MM.1S (cell line): Measurements from ENCODE around the gene RALGPS2.
A peak's percentile ranks its signal among the peaks of the same experiment; 100 is the strongest.

Experiments used
- DNase-seq: peaks from one replicate; pipeline ENCODE4 v3.0.0-alpha.2; 2015
- H2AFZ ChIP-seq: fragments of 300-600 bp; sonication (generic); 2 replicates; pipeline ENCODE4 v1.6.0; 2016; ENCODE audit warnings: antibody characterized with exemption, low read length
- H3F3A ChIP-seq: fragments of 300-600 bp; sonication (generic); 2 replicates; pipeline ENCODE4 v1.6.1; 2016; ENCODE audit warnings: mild to moderate bottlenecking, antibody characterized with exemption, low read length, moderate library complexity, mixed read lengths; ENCODE audit not compliant: insufficient read depth
- H3K27ac ChIP-seq: fragments of 300-600 bp; sonication (generic); 2 replicates; pipeline ENCODE4 v1.5.1; 2016; ENCODE audit warnings: mild to moderate bottlenecking, low read length
- H3K27me3 ChIP-seq: fragments of 300-600 bp; sonication (generic); replicated peaks from 2 replicates; pipeline ENCODE4 v1.6.0; 2016; ENCODE audit warnings: low read length; ENCODE audit not compliant: insufficient read depth
- H3K36me3 ChIP-seq: fragments of 300-600 bp; sonication (generic); replicated peaks from 2 replicates; pipeline ENCODE4 v1.6.1; 2016; ENCODE audit warnings: mild to moderate bottlenecking, low read length, mixed read lengths; ENCODE audit not compliant: insufficient read depth
- H3K4me1 ChIP-seq: fragments of 300-600 bp; sonication (generic); 2 replicates; pipeline ENCODE4 v1.6.1; 2016; ENCODE audit warnings: low read length, mixed read lengths
- H3K4me2 ChIP-seq: fragments of 300-600 bp; sonication (generic); 2 replicates; pipeline ENCODE4 v1.6.0; 2016; ENCODE audit warnings: low read depth, low read length
- H3K4me3 ChIP-seq: fragments of 300-600 bp; sonication (generic); 2 replicates; pipeline ENCODE4 v1.5.1; 2016; ENCODE audit warnings: low read length, mixed read lengths
- H3K79me2 ChIP-seq: fragments of 300-600 bp; sonication (generic); 2 replicates; pipeline ENCODE4 v1.6.1; 2016; ENCODE audit warnings: mixed run types, low read length, mixed read lengths
- H3K9ac ChIP-seq: fragments of 300-600 bp; sonication (generic); 2 replicates; pipeline ENCODE4 v1.6.1; 2016; ENCODE audit warnings: low read length, mixed read lengths
- H3K9me2 ChIP-seq: fragments of 300-600 bp; sonication (generic); replicated peaks from 2 replicates; pipeline ENCODE4 v1.6.1; 2016; ENCODE audit warnings: mild to moderate bottlenecking, low read length, mixed read lengths; ENCODE audit not compliant: insufficient read depth
- H3K9me3 ChIP-seq: fragments of 300-600 bp; sonication (generic); replicated peaks from 2 replicates; pipeline ENCODE4 v1.6.1; 2016; ENCODE audit warnings: mild to moderate bottlenecking, low read length, mixed read lengths; ENCODE audit not compliant: insufficient read depth
- H4K20me1 ChIP-seq: fragments of 300-600 bp; sonication (generic); 2 replicates; pipeline ENCODE4 v1.6.1; 2016; ENCODE audit warnings: mild to moderate bottlenecking, low read length, moderate library complexity, mixed read lengths; ENCODE audit not compliant: insufficient read depth
- EZH2 ChIP-seq: fragments of 300-600 bp; sonication (generic); optimal IDR thresholded peaks from 2 replicates; pipeline ENCODE3; 2017; ENCODE audit warnings: low read depth, mild to moderate bottlenecking, antibody characterized with exemption, low read length, mixed read lengths
- EZH2phosphoT487 ChIP-seq: fragments of 300-600 bp; sonication (generic); IDR thresholded peaks from 2 replicates; pipeline ENCODE4 v1.6.1; 2018; ENCODE audit warnings: antibody characterized with exemption, low read length
- TF ChIP-seq, protein P1 (sequence below): fragments of 300-600 bp; sonication (generic); IDR thresholded peaks from 2 replicates; pipeline ENCODE4 v1.5.1; 2016; ENCODE audit warnings: antibody characterized with exemption, low read length, mixed read lengths

Gene RALGPS2

DNA sequence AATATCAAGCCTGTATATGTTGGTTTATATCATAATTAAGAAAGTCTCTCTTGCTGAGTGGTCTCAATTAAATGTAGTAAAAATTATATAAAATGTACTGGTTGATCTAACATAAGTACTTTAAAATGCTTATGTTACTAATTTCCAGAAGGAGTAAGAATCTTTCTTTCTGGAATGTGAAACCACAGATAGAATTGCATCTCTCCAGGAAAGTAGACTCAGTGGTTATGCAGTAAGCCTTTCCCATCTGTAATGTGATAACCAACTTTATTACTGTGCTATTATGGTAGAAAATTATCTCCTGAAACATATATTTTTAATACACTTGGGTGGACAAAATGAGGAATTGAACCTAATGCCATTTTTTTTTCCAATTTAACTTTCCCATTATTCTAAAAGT is 8.9 kb upstream of the RALGPS2 start:
- TF ChIP-seq EZH2 (no peak), EZH2phosphoT487 (no peak)
- TF ChIP-seq, protein P1, sequence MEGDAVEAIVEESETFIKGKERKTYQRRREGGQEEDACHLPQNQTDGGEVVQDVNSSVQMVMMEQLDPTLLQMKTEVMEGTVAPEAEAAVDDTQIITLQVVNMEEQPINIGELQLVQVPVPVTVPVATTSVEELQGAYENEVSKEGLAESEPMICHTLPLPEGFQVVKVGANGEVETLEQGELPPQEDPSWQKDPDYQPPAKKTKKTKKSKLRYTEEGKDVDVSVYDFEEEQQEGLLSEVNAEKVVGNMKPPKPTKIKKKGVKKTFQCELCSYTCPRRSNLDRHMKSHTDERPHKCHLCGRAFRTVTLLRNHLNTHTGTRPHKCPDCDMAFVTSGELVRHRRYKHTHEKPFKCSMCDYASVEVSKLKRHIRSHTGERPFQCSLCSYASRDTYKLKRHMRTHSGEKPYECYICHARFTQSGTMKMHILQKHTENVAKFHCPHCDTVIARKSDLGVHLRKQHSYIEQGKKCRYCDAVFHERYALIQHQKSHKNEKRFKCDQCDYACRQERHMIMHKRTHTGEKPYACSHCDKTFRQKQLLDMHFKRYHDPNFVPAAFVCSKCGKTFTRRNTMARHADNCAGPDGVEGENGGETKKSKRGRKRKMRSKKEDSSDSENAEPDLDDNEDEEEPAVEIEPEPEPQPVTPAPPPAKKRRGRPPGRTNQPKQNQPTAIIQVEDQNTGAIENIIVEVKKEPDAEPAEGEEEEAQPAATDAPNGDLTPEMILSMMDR: no peak
- no peaks in the 10 kb centered on the region for H3K79me2 ChIP-seq
- no peaks in the 10 kb centered on the region for H3K27me3 ChIP-seq
- no peak overlapping the region for H3K9ac ChIP-seq
- H4K20me1 ChIP-seq: no peaks in the 10 kb centered on the region
- H3K4me3 ChIP-seq: no peak overlapping the region
- no peak overlapping the region for H3K4me2 ChIP-seq
- H3K9me2 ChIP-seq: no peaks in the 10 kb centered on the region
- H3K27ac ChIP-seq: no peak overlapping the region
- DNase-seq: no peak
- no peaks in the 10 kb centered on the region for H3F3A ChIP-seq
- no peaks in the 10 kb centered on the region for H3K9me3 ChIP-seq
- H3K36me3 ChIP-seq: no peaks in the 10 kb centered on the region
- H3K4me1 ChIP-seq: no peaks in the 10 kb centered on the region
- H2AFZ ChIP-seq: no peak overlapping the region

DNA sequence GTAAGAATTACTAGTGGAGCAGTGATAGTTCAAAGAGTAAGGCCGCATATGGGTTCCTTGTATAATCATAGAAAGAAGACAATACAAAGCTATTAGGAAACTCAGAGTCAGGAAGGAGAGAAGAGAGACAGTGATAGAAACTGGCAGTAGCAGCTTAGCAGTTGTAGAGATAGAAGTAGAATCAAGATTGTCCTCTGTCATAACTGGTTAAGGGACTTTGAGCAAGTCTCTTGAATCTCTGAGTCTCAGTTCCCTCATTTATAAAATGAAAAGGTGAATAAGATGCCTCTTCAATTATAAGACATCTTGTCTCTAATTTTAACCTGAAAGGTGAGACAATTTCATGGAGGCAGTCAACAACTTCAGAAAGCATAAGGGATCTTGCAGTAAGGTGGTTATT is 6.5 kb upstream of the RALGPS2 start:
- H3K9me2 ChIP-seq: no peaks in the 10 kb centered on the region
- H3K27ac ChIP-seq: no peak overlapping the region

DNA sequence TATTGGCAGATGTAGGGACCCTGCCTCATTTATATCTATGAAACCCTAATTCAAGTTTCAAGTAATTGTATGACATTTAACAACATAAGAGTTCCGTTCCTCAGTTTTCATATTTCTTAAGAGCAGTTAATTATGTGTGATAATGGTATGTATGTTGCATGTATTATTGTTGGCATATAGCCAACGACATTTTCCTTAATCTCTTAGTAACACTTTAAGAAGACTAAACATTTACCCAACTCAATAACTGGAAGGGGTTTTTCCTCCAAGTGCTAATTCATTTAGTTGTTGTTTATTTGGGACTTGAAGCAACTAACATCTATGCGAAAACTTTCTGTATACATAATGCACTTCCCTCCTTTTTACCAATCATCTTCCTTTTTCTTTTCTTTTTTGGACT is 1.5 kb upstream of the RALGPS2 start:
- Histone ChIP-seq H3K4me2 (no peak overlapping the region), H3K4me1 (peaks cover 10% of the 10 kb centered on the region; the same call in 1 of the 2 replicates), H3K36me3 (no peaks in the 10 kb centered on the region), H3K4me3 (no peak overlapping the region), H3K27ac (no peak overlapping the region), H3K9ac (no peak overlapping the region), H4K20me1 (no peaks in the 10 kb centered on the region), H3F3A (peaks cover 7% of the 10 kb centered on the region; the same call in 1 of the 2 replicates), H3K9me3 (no peaks in the 10 kb centered on the region), H3K27me3 (no peaks in the 10 kb centered on the region), H3K9me2 (no peaks in the 10 kb centered on the region), H2AFZ (no peak overlapping the region), H3K79me2 (peaks cover 19% of the 10 kb centered on the region)
- TF ChIP-seq EZH2phosphoT487 (no peak), EZH2 (no peak)
- TF ChIP-seq, protein P1: no peak
- DNase-seq: no peak

More for the DNA sequence above, 6.5 kb upstream of the RALGPS2 start:
- Histone ChIP-seq H2AFZ (no peak overlapping the region), H3K27me3 (no peaks in the 10 kb centered on the region), H3K9ac (no peak overlapping the region), H3F3A (no peaks in the 10 kb centered on the region), H4K20me1 (no peaks in the 10 kb centered on the region), H3K4me2 (no peak overlapping the region), H3K4me3 (no peak overlapping the region), H3K4me1 (no peaks in the 10 kb centered on the region), H3K9me3 (no peaks in the 10 kb centered on the region), H3K79me2 (no peaks in the 10 kb centered on the region), H3K36me3 (no peaks in the 10 kb centered on the region)
- no peak for DNase-seq
- TF ChIP-seq, protein P1: no peak
- TF ChIP-seq EZH2 (no peak), EZH2phosphoT487 (no peak)

DNA sequence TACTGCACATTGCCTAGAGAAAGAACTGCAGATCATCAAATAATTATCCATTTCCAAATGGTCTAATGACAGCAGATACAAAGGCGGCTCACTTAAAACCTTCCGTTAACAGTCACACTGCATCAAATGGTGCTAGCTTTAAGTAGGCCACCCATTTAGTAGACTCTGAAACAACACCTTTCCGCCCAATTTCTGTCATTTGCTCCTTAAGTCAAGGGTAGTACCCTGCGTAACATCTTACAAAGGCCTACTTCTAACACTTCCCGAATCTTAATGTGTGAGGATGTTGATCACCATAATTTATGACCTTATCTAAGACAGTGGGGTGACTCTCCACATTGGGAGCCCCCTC is 692 bp upstream of the RALGPS2 start:
- H3K79me2 ChIP-seq: peaks cover 19% of the 10 kb centered on the region
- TF ChIP-seq EZH2: no peak
- H3K36me3 ChIP-seq: no peaks in the 10 kb centered on the region
- H3K9me3 ChIP-seq: no peaks in the 10 kb centered on the region
- peak overlapping the region; percentile 85 for H3K4me3 ChIP-seq
- H3F3A ChIP-seq: peaks cover 7% of the 10 kb centered on the region; the same call in 1 of the 2 replicates
- H3K9ac ChIP-seq: peak overlapping the region; percentile 75
- H3K4me2 ChIP-seq: peak overlapping the region; percentile 59
- no peaks in the 10 kb centered on the region for H3K27me3 ChIP-seq
- H3K27ac ChIP-seq: no peak overlapping the region
- no peaks in the 10 kb centered on the region for H4K20me1 ChIP-seq
- peaks cover 10% of the 10 kb centered on the region; the same call in 1 of the 2 replicates for H3K4me1 ChIP-seq
- no peaks in the 10 kb centered on the region for H3K9me2 ChIP-seq
- peak overlapping the region; percentile 92 for H2AFZ ChIP-seq
- no peak for DNase-seq
